Measurements from ENCODE around the gene ZNF121.

Gene ZNF121

GRCh38 chr19:9610484-9611113, 26.3 kb upstream of the ZNF121 start:
- no peak overlapping the region for H3K27ac ChIP-seq (ENCODE audit: low read depth, low read length)
- no peaks in the 10 kb centered on the region for H3K79me2 ChIP-seq (ENCODE audit: control insufficient read depth, low read length)
- no peaks in the 10 kb centered on the region for H4K20me1 ChIP-seq (ENCODE audit: control insufficient read depth, insufficient read depth, low read depth, low read length)
- H3K27me3 ChIP-seq (ENCODE audit: control insufficient read depth, low read length) = no peaks in the 10 kb centered on the region
- H3F3A ChIP-seq (ENCODE audit: control insufficient read depth, insufficient read depth) = no peaks in the 10 kb centered on the region
- TF ChIP-seq CTCF (IDR thresholded peaks at IDR 0.05; ENCODE audit: low read depth, low read length, poor library complexity, severe bottlenecking) = no peak
- TF ChIP-seq EZH2phosphoT487 (IDR thresholded peaks at IDR 0.05; ENCODE audit: borderline replicate concordance, low read length) = no peak
- H3K9me2 ChIP-seq (replicated peaks; ENCODE audit: control insufficient read depth, low read length) = no peaks in the 10 kb centered on the region
- no peak overlapping the region for H3K4me2 ChIP-seq (ENCODE audit: low read length)
- H3K4me1 ChIP-seq (ENCODE audit: control insufficient read depth, low read length) = no peaks in the 10 kb centered on the region
- H3K4me3 ChIP-seq (ENCODE audit: low read length) = no peak overlapping the region
- H3K9me3 ChIP-seq (ENCODE audit: control insufficient read depth, insufficient read depth, low read length) = peaks cover 12% of the 10 kb centered on the region
- peaks cover 70% of the 10 kb centered on the region for H3K36me3 ChIP-seq (ENCODE audit: control insufficient read depth, low read length)

- Histone ChIP-seq H3K4me2 (ENCODE audit: low read length) (no peak overlapping the region), H3K27me3 (ENCODE audit: control insufficient read depth, low read length) (no peaks in the 10 kb centered on the region), H3K36me3 (ENCODE audit: control insufficient read depth, low read length) (peaks cover 56% of the 10 kb centered on the region), H3K9me2 (replicated peaks; ENCODE audit: control insufficient read depth, low read length) (no peaks in the 10 kb centered on the region), H3F3A (ENCODE audit: control insufficient read depth, insufficient read depth) (no peaks in the 10 kb centered on the region), H3K4me1 (ENCODE audit: control insufficient read depth, low read length) (no peaks in the 10 kb centered on the region), H3K9me3 (ENCODE audit: control insufficient read depth, insufficient read depth, low read length) (peaks cover 12% of the 10 kb centered on the region), H4K20me1 (ENCODE audit: control insufficient read depth, insufficient read depth, low read depth, low read length) (no peaks in the 10 kb centered on the region), H3K4me3 (ENCODE audit: low read length) (no peak overlapping the region), H3K27ac (ENCODE audit: low read depth, low read length) (no peak overlapping the region), H3K79me2 (ENCODE audit: control insufficient read depth, low read length) (no peaks in the 10 kb centered on the region)
- TF ChIP-seq CTCF (IDR thresholded peaks at IDR 0.05; ENCODE audit: low read depth, low read length, poor library complexity, severe bottlenecking) = no peak
- TF ChIP-seq EZH2phosphoT487 (IDR thresholded peaks at IDR 0.05; ENCODE audit: borderline replicate concordance, low read length) = no peak
Observed at GRCh38 chr19:9608912-9609311, 24.6 kb upstream of the ZNF121 start.

- Histone ChIP-seq H4K20me1 (ENCODE audit: control insufficient read depth, insufficient read depth, low read depth, low read length) (no peaks in the 10 kb centered on the region), H3K36me3 (ENCODE audit: control insufficient read depth, low read length) (no peaks in the 10 kb centered on the region), H3F3A (ENCODE audit: control insufficient read depth, insufficient read depth) (no peaks in the 10 kb centered on the region), H3K4me1 (ENCODE audit: control insufficient read depth, low read length) (no peaks in the 10 kb centered on the region), H3K4me3 (ENCODE audit: low read length) (no peak overlapping the region), H3K27me3 (ENCODE audit: control insufficient read depth, low read length) (no peaks in the 10 kb centered on the region), H3K79me2 (ENCODE audit: control insufficient read depth, low read length) (no peaks in the 10 kb centered on the region), H3K9me2 (replicated peaks; ENCODE audit: control insufficient read depth, low read length) (no peaks in the 10 kb centered on the region), H3K4me2 (ENCODE audit: low read length) (no peak overlapping the region), H3K9me3 (ENCODE audit: control insufficient read depth, insufficient read depth, low read length) (peaks cover 12% of the 10 kb centered on the region), H3K27ac (ENCODE audit: low read depth, low read length) (no peak overlapping the region)
- TF ChIP-seq EZH2phosphoT487 (IDR thresholded peaks at IDR 0.05; ENCODE audit: borderline replicate concordance, low read length) (no peak), CTCF (IDR thresholded peaks at IDR 0.05; ENCODE audit: low read depth, low read length, poor library complexity, severe bottlenecking) (no peak)
Observed at GRCh38 chr19:9597027-9597426, 12.7 kb upstream of the ZNF121 start.
